Testis (tissue), 3 donors: ENCODE data around the gene FBXO4. TPM values are rescaled to one million over a fixed set of nuclear protein-coding genes. Genes with fewer than 3 reads are reported as not detected.

Experiments used
- DNase-seq: peaks from one replicate; pipeline ENCODE4 v3.0.0-alpha.2; 2019
- H3K27ac ChIP-seq, 2 donors: fragments of 200-600 bp; sonication (generic); one replicate each; pipeline ENCODE4 v1.5.1; 2019
- H3K27me3 ChIP-seq: fragments of 200-600 bp; sonication (generic); one replicate; pipeline ENCODE4 v1.5.1; 2019
- H3K36me3 ChIP-seq: fragments of 200-600 bp; sonication (generic); one replicate; pipeline ENCODE4 v1.5.1; 2017; ENCODE audit warnings: low read depth; ENCODE audit errors: missing control alignments
- H3K4me1 ChIP-seq: fragments of 200-600 bp; sonication (generic); one replicate; pipeline ENCODE4 v1.5.1; 2019
- H3K4me3 ChIP-seq, 2 donors: fragments of 200-600 bp; sonication (generic); one replicate each; pipeline ENCODE4 v1.5.1; 2017 to 2019
- H3K9me3 ChIP-seq: fragments of 200-600 bp; sonication (generic); one replicate; pipeline ENCODE4 v1.5.1; 2017
- CTCF ChIP-seq, 3 experiments: fragments of 450-650 bp in 2 of 3; fragments of 200-600 bp in 1 of 3; sonication (generic) in 1 of 3; IDR thresholded peaks; one replicate each; pipeline ENCODE4 v1.5.1; 2016 to 2019; ENCODE audit warnings: antibody characterized with exemption in 3 of 3, mild to moderate bottlenecking in 2 of 3, moderate library complexity in 1 of 3
- POLR2A ChIP-seq: fragments of 450-650 bp; IDR thresholded peaks from one replicate; pipeline ENCODE4 v1.6.1; 2017; ENCODE audit warnings: antibody characterized with exemption, mild to moderate bottlenecking, moderate library complexity
- WGBS, 2 donors: methylation state at CpG; one replicate each; pipeline ENCODE4 v1.1.5; 2018; 5-methylcytosine and 5-hydroxymethylcytosine counted together
- intact Hi-C: fragments of 100-400 bp; cut with DNase I; formaldehyde crosslinking; loops from one replicate; pipeline ENCODE4 v1.15.1; 2023; ENCODE audit warnings: low total_unique reads
- polyA plus RNA-seq: library from polyadenylated mRNA; stranded (reverse); fragments of 350-450 nt; fragmentation: Illumina TruSeq; extraction: RNeasy Lipid Tissue Mini Kit (QIAGEN cat#74804); gene quantifications from one replicate; pipeline ENCODE4 v1.2.3, GENCODE V29; 2014; ENCODE audit warnings: low read depth, low replicate concordance; ENCODE audit not compliant: insufficient read depth
- total RNA-seq, 2 donors: library from RNA; depleted of rRNA; stranded (reverse); fragments of >200 nt; gene quantifications; one replicate each; pipeline ENCODE4 v1.2.3, GENCODE V29; 2016

Gene FBXO4
- total and polyA plus RNA-seq, 3 donors from 2014 or later: 15.1 to 27.1 (median 15.5) TPM

GRCh38 chr5:41878643-41879478, 46.2 kb upstream of the FBXO4 start:
- H3K9me3 ChIP-seq: no peaks in the 10 kb centered on the region
- TF ChIP-seq POLR2A (no peak), CTCF (IDR thresholded peaks at IDR 0.05) (no peak)
- H3K27ac ChIP-seq: no peak overlapping the region
- intact Hi-C loops: no loop called here
- H3K27me3 ChIP-seq: no peaks in the 10 kb centered on the region
- H3K4me1 ChIP-seq: no peaks in the 10 kb centered on the region
- no peak for DNase-seq
- H3K36me3 ChIP-seq: no peaks in the 10 kb centered on the region
- WGBS, 2 donors: 87 to 91% methylated on average over 3 of the region's 3 CpGs
- no peak overlapping the region for H3K4me3 ChIP-seq

- TF ChIP-seq POLR2A: no peak
- H3K36me3 ChIP-seq: no peaks in the 10 kb centered on the region
- no peaks in the 10 kb centered on the region for H3K4me1 ChIP-seq
- 73 to 87% methylated on average over 5 of the region's 5 CpGs for WGBS, 2 donors
- intact Hi-C loops: no loop called here
- no peaks in the 10 kb centered on the region for H3K9me3 ChIP-seq
- no peaks in the 10 kb centered on the region for H3K27me3 ChIP-seq
- no peak overlapping the region for H3K27ac ChIP-seq
- H3K4me3 ChIP-seq: no peak overlapping the region
- no peak for DNase-seq
Measured at GRCh38 chr5:41882765-41883164, 42.3 kb upstream of the FBXO4 start.

- Histone ChIP-seq H3K36me3 (no peaks in the 10 kb centered on the region), H3K9me3 (no peaks in the 10 kb centered on the region), H3K4me1 (no peaks in the 10 kb centered on the region), H3K4me3 (no peak overlapping the region), H3K27me3 (no peaks in the 10 kb centered on the region), H3K27ac (no peak overlapping the region)
- DNase-seq: no peak
- no peak for TF ChIP-seq POLR2A
- TF ChIP-seq CTCF (IDR thresholded peaks at IDR 0.05): no peak
- WGBS, 2 donors: 72 to 81% methylated on average over 3 of the region's 3 CpGs
- intact Hi-C loops: no loop called here
Measured at GRCh38 chr5:41883243-41883642, 41.8 kb upstream of the FBXO4 start.

GRCh38 chr5:41883936-41884335, 41.1 kb upstream of the FBXO4 start:
- TF ChIP-seq CTCF (IDR thresholded peaks at IDR 0.05): no peak
- TF ChIP-seq POLR2A: no peak
- no peaks in the 10 kb centered on the region for H3K4me1 ChIP-seq
- DNase-seq: no peak
- H3K4me3 ChIP-seq: no peak overlapping the region
- no peak overlapping the region for H3K27ac ChIP-seq
- 88% methylated on average over 2 of the region's 2 CpGs for WGBS, 2 donors
- no peaks in the 10 kb centered on the region for H3K27me3 ChIP-seq
- H3K9me3 ChIP-seq: no peaks in the 10 kb centered on the region
- intact Hi-C loops: no loop called here
- no peaks in the 10 kb centered on the region for H3K36me3 ChIP-seq

GRCh38 chr5:41885286-41885685, 39.8 kb upstream of the FBXO4 start:
- TF ChIP-seq CTCF (IDR thresholded peaks at IDR 0.05) (no peak), POLR2A (no peak)
- H3K36me3 ChIP-seq: no peaks in the 10 kb centered on the region
- DNase-seq: no peak
- no peak overlapping the region for H3K4me3 ChIP-seq
- no peaks in the 10 kb centered on the region for H3K4me1 ChIP-seq
- no peaks in the 10 kb centered on the region for H3K27me3 ChIP-seq
- H3K9me3 ChIP-seq: no peaks in the 10 kb centered on the region
- intact Hi-C loops: no loop called here
- no peak overlapping the region for H3K27ac ChIP-seq
